ENCODE measurements around the gene UBQLN3. TPM values are rescaled to one million over a fixed set of nuclear protein-coding genes. Genes with fewer than 3 reads are reported as not detected.

UBQLN3 gene
- total RNA-seq, 4 donors from 2014 or later: not detected

GRCh38 chr11:5486003-5486402, 23.8 kb downstream of the UBQLN3 start:
- H3K4me1 ChIP-seq: no peaks in the 10 kb centered on the region
- WGBS, 2 donors: 79 to 83% methylated on average over 3 of the region's 3 CpGs
- intact Hi-C loops (cut with DNase I): no loop called here

GRCh38 chr11:5476186-5476819, 33.5 kb downstream of the UBQLN3 start:
- H3K4me1 ChIP-seq: no peaks in the 10 kb centered on the region
- H3K36me3 ChIP-seq: no peaks in the 10 kb centered on the region
- TF ChIP-seq POLR2A (IDR thresholded peaks at IDR 0.05) (no peak), CTCF (IDR thresholded peaks at IDR 0.05) (peak; percentile 45 to 75 (median 66))
- no peaks in the 10 kb centered on the region for H3K9me3 ChIP-seq
- no peak for DNase-seq
- WGBS, 2 donors: 41 to 46% methylated on average over 2 of the region's 2 CpGs
- H3K27me3 ChIP-seq: no peaks in the 10 kb centered on the region
- no peak overlapping the region for H3K27ac ChIP-seq
- no peak overlapping the region for H3K4me3 ChIP-seq
- intact Hi-C loops (cut with DNase I): loop anchor here (10.0 kb wide), 1 partner anchor 328 kb away; the partner anchor contains the start of gene OR52N2

More at GRCh38 chr11:5486003-5486402, 23.8 kb downstream of the UBQLN3 start:
- H3K27ac ChIP-seq: no peak overlapping the region
- TF ChIP-seq CTCF (IDR thresholded peaks at IDR 0.05) (no peak), POLR2A (IDR thresholded peaks at IDR 0.05) (no peak)
- no peaks in the 10 kb centered on the region for H3K9me3 ChIP-seq
- no peaks in the 10 kb centered on the region for H3K36me3 ChIP-seq
- no peaks in the 10 kb centered on the region for H3K27me3 ChIP-seq
- H3K4me3 ChIP-seq: no peak overlapping the region
- DNase-seq: no peak

GRCh38 chr11:5473921-5474320, 35.8 kb downstream of the UBQLN3 start:
- no peak for TF ChIP-seq POLR2A (IDR thresholded peaks at IDR 0.05)
- TF ChIP-seq CTCF (IDR thresholded peaks at IDR 0.05): no peak
- no peak overlapping the region for H3K4me3 ChIP-seq
- intact Hi-C loops (cut with DNase I): loop anchor here (10.0 kb wide), 1 partner anchor 331 kb away; the partner anchor contains the start of gene OR52N2
- H3K27me3 ChIP-seq: no peaks in the 10 kb centered on the region
- H3K27ac ChIP-seq: no peak overlapping the region
- no peaks in the 10 kb centered on the region for H3K9me3 ChIP-seq
- H3K4me1 ChIP-seq: no peaks in the 10 kb centered on the region
- DNase-seq: no peak
- no peaks in the 10 kb centered on the region for H3K36me3 ChIP-seq

- intact Hi-C loops (cut with DNase I): no loop called here
- H3K36me3 ChIP-seq: no peaks in the 10 kb centered on the region
- no peak overlapping the region for H3K4me3 ChIP-seq
- H3K9me3 ChIP-seq: no peaks in the 10 kb centered on the region
- H3K27ac ChIP-seq: no peak overlapping the region
- H3K4me1 ChIP-seq: no peaks in the 10 kb centered on the region
- WGBS, 2 donors: 5 to 65% methylated on average over 2 of the region's 2 CpGs
- H3K27me3 ChIP-seq: no peaks in the 10 kb centered on the region
- TF ChIP-seq POLR2A (IDR thresholded peaks at IDR 0.05): no peak
- DNase-seq: no peak
These were observed 42.2 kb downstream of the UBQLN3 start for GRCh38 chr11:5467527-5467926.

- TF ChIP-seq CTCF (IDR thresholded peaks at IDR 0.05): no peak
- intact Hi-C loops (cut with DNase I): no loop called here
- WGBS, 2 donors: 67 to 93% methylated on average over 8 to 11 of the region's 14 CpGs
- no peak for DNase-seq
- no peak overlapping the region for H3K27ac ChIP-seq
- H3K27me3 ChIP-seq: no peaks in the 10 kb centered on the region
- H3K9me3 ChIP-seq: no peaks in the 10 kb centered on the region
- H3K4me1 ChIP-seq: no peaks in the 10 kb centered on the region
- no peak overlapping the region for H3K4me3 ChIP-seq
- H3K36me3 ChIP-seq: no peaks in the 10 kb centered on the region
These were observed 48.7 kb downstream of the UBQLN3 start for GRCh38 chr11:5460983-5461621.

Other genes with a start within 250 kb of the UBQLN3 start
- not detected for gene HBE1, start 240.0 kb downstream of the UBQLN3 start, total RNA-seq
- gene OR51B4, start 208.0 kb downstream of the UBQLN3 start, total RNA-seq: not detected
- not detected for gene OR51B2, start 185.7 kb downstream of the UBQLN3 start, total RNA-seq
- under 1 TPM in 1 of 4 donors, not detected in 3; 0.57 TPM for gene OR51B5, start 166.4 kb downstream of the UBQLN3 start, total RNA-seq
- not detected for gene OR51B6, start 158.4 kb downstream of the UBQLN3 start, total RNA-seq
- not detected for gene OR51M1, start 126.1 kb downstream of the UBQLN3 start, total RNA-seq
- not detected for gene OR51Q1, start 87.8 kb downstream of the UBQLN3 start, total RNA-seq
- under 1 TPM in 1 of 4 donors, not detected in 3; 0.38 TPM for gene OR51I1, start 68.4 kb downstream of the UBQLN3 start, total RNA-seq
- not detected for gene OR51I2, start 60.6 kb downstream of the UBQLN3 start, total RNA-seq
- not detected for gene OR52D1, start 21.3 kb downstream of the UBQLN3 start, total RNA-seq
- under 1 TPM in 1 of 4 donors, not detected in 3; 0.27 TPM for gene UBQLNL, start 6.7 kb upstream of the UBQLN3 start, total RNA-seq
- under 1 TPM in 1 of 4 donors, not detected in 3; 0.38 TPM for gene OR52H1, start 38.6 kb upstream of the UBQLN3 start, total RNA-seq
- not detected for gene OR52B6, start 70.9 kb upstream of the UBQLN3 start, total RNA-seq
- 1 to 10 TPM; 1.7 to 9.9 (median 6.4) TPM for gene TRIM6, start 86.7 kb upstream of the UBQLN3 start, total RNA-seq
- 1 to 10 TPM; 2.9 to 7.4 (median 6.2) TPM for gene TRIM34, start 115.0 kb upstream of the UBQLN3 start, total RNA-seq
- 10 to 100 TPM; 12.6 to 15.7 (median 14.9) TPM for gene TRIM5, start 175.1 kb upstream of the UBQLN3 start, total RNA-seq
- gene TRIM22, start 179.8 kb upstream of the UBQLN3 start, total RNA-seq: 10 to 100 TPM; 16.0 to 51.9 (median 32.1) TPM
- gene OR56B1, start 226.5 kb upstream of the UBQLN3 start, total RNA-seq: not detected
- gene OR52N4, start 244.3 kb upstream of the UBQLN3 start, total RNA-seq: not detected

All from esophagus squamous epithelium (tissue), 5 donors.